Measurements from ENCODE around the gene TOMM70.
"Not testable (repeated sequence)": the region's sequence is repeated elsewhere in the genome, so short reads cannot be mapped to it uniquely, and the experiment has no call there.

TOMM70 gene

GRCh38 chr3:100359035-100359434 is 41.9 kb downstream of the TOMM70 start:
- no peak for TF ChIP-seq CTCF (IDR thresholded peaks at IDR 0.05; ENCODE audit: control insufficient read depth, insufficient read depth, low read depth, low read length, missing control alignments)
- DNase-seq (ENCODE audit: low read depth): no peak
- H3K4me3 ChIP-seq (ENCODE audit: control insufficient read depth, low read depth, low read length): no peak overlapping the region

GRCh38 chr3:100358413-100358812 is 42.5 kb downstream of the TOMM70 start:
- DNase-seq (ENCODE audit: low read depth): no peak
- no peak for TF ChIP-seq CTCF (IDR thresholded peaks at IDR 0.05; ENCODE audit: control insufficient read depth, insufficient read depth, low read depth, low read length, missing control alignments)
- H3K4me3 ChIP-seq (ENCODE audit: control insufficient read depth, low read depth, low read length): no peak overlapping the region

GRCh38 chr3:100354850-100355249 is 46.0 kb downstream of the TOMM70 start:
- no peak overlapping the region for H3K4me3 ChIP-seq (ENCODE audit: control insufficient read depth, low read depth, low read length)
- no peak for DNase-seq (ENCODE audit: low read depth)
- TF ChIP-seq CTCF (IDR thresholded peaks at IDR 0.05; ENCODE audit: control insufficient read depth, insufficient read depth, low read depth, low read length, missing control alignments): no peak

GRCh38 chr3:100352296-100353231 is 48.3 kb downstream of the TOMM70 start:
- H3K4me3 ChIP-seq (ENCODE audit: control insufficient read depth, low read depth, low read length): no peak overlapping the region
- no peak for TF ChIP-seq CTCF (IDR thresholded peaks at IDR 0.05; ENCODE audit: control insufficient read depth, insufficient read depth, low read depth, low read length, missing control alignments)
- DNase-seq (ENCODE audit: low read depth): no peak

GRCh38 chr3:100351770-100352169 is 49.1 kb downstream of the TOMM70 start:
- not testable (repeated sequence) for DNase-seq (ENCODE audit: low read depth)

GRCh38 chr3:100348727-100349126 is 52.2 kb downstream of the TOMM70 start:
- TF ChIP-seq CTCF (IDR thresholded peaks at IDR 0.05; ENCODE audit: control insufficient read depth, insufficient read depth, low read depth, low read length, missing control alignments): no peak
- H3K4me3 ChIP-seq (ENCODE audit: control insufficient read depth, low read depth, low read length): no peak overlapping the region
- no peak for DNase-seq (ENCODE audit: low read depth)

More at GRCh38 chr3:100351770-100352169, 49.1 kb downstream of the TOMM70 start:
- not testable (repeated sequence) for H3K4me3 ChIP-seq (ENCODE audit: control insufficient read depth, low read depth, low read length)

GRCh38 chr3:100340527-100340926 is 60.4 kb downstream of the TOMM70 start:
- no peak for TF ChIP-seq CTCF (IDR thresholded peaks at IDR 0.05; ENCODE audit: control insufficient read depth, insufficient read depth, low read depth, low read length, missing control alignments)
- no peak overlapping the region for H3K4me3 ChIP-seq (ENCODE audit: control insufficient read depth, low read depth, low read length)
- DNase-seq (ENCODE audit: low read depth): no peak
